ENCODE measurements around the gene PZP. TPM values are rescaled to one million over a fixed set of nuclear protein-coding genes. Genes with fewer than 3 reads are reported as not detected.
"Not testable (repeated sequence)": the region's sequence is repeated elsewhere in the genome, so short reads cannot be mapped to it uniquely, and the experiment has no call there.

PZP gene
- total RNA-seq, 1 donor from 2014 or later: 0.70 TPM

DNA sequence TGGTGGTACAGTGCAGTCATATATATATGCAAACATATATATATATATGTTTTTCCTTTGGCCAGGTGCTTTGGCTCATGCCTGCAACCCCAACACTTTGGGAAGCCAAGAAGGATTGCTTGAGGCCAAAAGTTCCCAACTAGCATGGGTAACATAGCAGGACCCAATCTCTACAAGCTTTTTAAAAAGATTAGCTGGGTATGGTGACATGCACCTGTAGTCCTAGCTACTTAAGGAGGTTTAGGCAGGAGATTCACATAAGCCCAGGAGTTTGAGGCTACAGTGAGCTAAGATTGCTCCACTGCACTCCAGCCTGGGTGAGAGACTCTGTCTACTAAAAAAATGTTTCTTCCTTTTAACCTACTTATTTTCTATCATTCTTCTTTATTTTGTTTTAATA lies 10.2 kb downstream of the PZP start:
- DNase-seq (ENCODE audit: extremely low read depth, low read depth, low spot score): no peak

- no peak for DNase-seq (ENCODE audit: extremely low read depth, low read depth, low spot score)
Observed at GRCh38 chr12:9184276-9184675, 23.9 kb downstream of the PZP start.

DNA sequence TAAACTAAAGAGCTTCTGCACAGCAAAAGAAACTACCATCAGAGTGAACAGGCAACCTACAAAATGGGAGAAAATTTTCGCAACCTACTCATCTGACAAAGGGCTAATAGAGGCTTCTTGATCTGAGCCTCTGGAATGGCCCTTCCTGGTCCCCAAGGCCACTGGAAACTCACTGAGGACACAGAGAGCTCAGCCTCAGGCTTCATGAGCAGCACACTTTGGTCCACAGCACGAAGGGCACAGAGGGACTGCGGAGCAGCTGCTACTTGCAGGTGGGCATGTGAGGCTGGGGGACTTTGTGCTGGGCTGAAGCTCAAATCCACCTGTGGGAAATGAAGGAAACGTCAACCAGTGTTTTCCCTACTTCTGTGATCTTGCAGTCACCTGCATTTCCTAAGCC lies 27.4 kb downstream of the PZP start:
- DNase-seq (ENCODE audit: extremely low read depth, low read depth, low spot score): no peak

- no peak for DNase-seq (ENCODE audit: extremely low read depth, low read depth, low spot score)
Observed at GRCh38 chr12:9179781-9180180, 28.4 kb downstream of the PZP start.

- DNase-seq (ENCODE audit: extremely low read depth, low read depth, low spot score): peak; percentile 56
Observed at GRCh38 chr12:9169979-9170634, 38.1 kb downstream of the PZP start.

- DNase-seq (ENCODE audit: extremely low read depth, low read depth, low spot score): peak; percentile 61
Observed at GRCh38 chr12:9167345-9167744, 40.9 kb downstream of the PZP start.

DNA sequence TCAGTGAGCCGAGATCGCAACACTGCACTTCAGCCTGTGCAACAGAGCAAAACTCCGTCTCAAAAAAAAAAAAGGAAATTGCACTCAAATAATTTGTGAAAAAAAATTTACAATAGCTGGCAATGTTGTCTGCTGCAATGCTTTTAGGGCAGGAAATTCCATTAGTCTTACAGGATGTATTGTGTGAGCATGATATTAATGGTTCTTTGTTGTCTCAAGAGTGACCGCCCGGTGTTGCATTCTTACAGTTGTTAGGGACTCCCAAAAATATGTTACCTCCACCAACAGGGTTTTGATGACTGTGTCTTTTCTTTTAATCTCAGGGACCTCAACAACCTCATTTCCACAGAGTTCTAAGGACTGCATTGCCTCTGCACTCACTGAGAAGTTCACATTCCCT lies 44.8 kb downstream of the PZP start:
- peak; percentile 92 for DNase-seq (ENCODE audit: extremely low read depth, low read depth, low spot score)

GRCh38 chr12:9156119-9156518 lies 52.1 kb downstream of the PZP start:
- no peak for DNase-seq (ENCODE audit: extremely low read depth, low read depth, low spot score)

DNA sequence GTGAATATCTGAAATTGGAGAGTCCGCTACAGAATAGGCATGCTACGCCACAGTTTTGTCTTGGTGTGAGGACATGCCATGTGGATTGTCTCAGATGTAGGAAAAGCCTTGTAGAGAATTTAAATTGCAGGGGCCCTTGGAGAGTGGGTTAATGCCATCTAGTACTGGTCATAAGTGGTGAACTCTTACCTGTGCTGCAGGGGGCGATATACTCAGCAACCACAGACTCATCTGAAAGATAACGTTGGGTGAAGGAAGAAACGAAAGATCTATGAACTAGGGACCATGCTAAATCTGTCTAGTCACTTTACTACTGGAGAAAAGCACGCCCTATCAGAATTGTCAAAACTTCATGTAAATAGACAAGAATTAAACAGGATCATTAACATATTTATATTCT lies 58.8 kb downstream of the PZP start:
- DNase-seq (ENCODE audit: extremely low read depth, low read depth, low spot score): no peak

GRCh38 chr12:9148926-9149325 lies 59.3 kb downstream of the PZP start:
- DNase-seq (ENCODE audit: extremely low read depth, low read depth, low spot score): peak; percentile 37

DNA sequence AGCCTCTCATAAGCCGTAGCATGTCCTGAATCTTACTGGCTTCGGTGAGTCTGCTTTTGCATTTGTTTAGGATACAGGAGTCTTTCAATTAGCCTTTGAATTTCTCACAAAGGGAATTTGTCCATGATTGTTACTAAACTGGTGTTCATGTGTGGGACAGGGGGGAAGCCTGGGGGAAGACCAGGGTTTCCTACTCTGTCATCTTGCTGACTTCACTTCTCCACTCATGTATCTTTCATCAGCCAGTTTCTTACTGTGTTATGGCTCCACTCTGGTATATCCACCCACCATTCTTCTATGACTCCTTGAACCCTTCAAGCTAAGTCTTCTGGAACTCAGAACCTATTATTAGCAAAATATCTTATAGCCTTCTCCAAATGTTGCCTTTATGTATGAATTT lies 60.7 kb downstream of the PZP start:
- DNase-seq (ENCODE audit: extremely low read depth, low read depth, low spot score): no peak

GRCh38 chr12:9144730-9145106 lies 63.5 kb downstream of the PZP start:
- no peak for DNase-seq (ENCODE audit: extremely low read depth, low read depth, low spot score)

DNA sequence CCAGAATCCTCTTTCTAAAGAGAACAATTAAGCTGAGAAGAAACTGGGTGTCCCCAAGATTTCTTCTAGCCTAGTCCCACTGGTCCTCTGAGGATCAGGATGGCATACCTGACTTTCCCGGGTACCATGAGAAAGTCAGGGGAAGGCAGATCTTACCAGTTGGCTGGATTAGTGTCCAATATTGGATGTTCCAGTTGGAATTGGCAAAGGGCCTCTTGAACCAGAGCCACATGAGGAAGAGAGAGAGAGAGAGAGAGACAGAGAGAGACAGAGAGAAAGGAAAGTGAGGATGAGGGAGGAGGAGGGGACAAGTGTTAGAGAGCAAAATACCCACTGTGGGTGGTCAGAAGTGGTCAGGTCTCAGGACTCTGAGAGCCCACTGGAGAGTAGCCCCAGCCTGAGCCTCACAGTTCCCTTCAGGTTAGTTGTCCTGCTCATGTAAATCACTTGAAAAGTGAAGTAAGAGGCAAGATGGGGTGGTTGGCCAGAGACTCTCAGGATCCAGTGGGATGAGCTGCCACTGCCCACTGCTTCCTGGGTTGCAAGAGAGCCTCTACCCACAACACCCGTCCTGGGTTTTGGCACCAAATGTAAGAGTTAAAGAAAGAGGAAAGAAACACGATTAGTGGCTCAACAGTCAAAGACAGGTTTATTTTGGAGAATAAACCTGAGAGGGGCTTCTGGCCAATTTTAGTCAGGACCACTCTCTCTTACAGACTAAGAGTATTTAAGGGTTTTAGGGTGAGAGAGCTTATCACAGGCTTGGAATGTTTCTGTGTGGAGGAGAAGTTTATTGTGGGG lies 64.1 kb downstream of the PZP start:
- DNase-seq (ENCODE audit: extremely low read depth, low read depth, low spot score): no peak

DNA sequence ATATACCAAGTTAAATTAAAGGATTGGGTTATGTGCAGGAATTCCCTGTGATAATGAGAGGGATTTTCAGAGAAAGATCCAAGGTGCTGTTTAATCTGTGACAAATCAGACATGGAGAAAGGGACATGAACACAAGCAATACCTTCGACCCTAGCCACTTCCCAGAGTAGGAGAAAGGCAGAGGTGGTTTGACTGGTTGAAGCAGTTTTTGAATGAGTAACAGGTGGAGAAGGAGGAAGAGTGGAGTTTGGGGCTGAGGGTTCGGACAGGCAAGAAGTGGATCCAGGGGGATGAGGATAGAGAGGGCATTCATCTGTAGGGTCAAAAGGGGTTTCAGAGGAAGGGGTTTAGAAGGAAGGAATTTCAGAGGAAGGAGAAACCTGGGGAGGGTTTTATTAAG lies 65.1 kb downstream of the PZP start:
- DNase-seq (ENCODE audit: extremely low read depth, low read depth, low spot score): no peak

DNA sequence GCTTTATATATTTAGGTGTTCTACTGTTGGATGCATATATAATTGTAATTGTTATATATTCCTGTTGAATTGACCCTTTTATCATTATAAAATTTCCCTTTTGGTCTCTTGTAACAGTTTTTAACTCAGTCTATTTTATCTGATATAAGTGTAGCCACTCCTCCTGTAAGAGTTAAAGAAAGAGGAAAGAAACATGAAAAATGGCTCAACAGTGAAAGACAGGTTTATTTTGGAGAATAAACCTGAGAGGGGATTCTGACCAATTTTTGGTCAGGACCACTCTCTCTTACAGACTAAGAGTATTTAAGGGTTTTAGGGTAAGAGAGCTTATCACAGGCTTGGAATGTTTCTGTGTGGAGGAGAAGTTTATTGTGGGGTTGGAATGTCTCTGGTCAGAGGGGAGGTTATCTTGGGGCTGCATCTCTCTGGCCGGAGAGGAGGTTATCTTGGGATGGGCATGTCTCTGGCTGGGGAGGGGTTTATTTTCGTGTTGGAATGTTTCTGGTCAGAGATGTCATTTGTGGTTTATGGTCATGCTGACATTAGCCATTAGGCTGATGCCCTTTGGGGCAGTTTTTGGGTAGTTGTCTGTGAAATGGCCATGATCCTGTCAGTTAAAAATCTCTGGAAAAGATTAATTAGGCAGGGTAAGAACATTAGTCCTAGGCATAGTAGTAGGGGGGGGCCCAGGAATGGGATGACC lies 68.5 kb downstream of the PZP start:
- DNase-seq (ENCODE audit: extremely low read depth, low read depth, low spot score): not testable (repeated sequence)

DNA sequence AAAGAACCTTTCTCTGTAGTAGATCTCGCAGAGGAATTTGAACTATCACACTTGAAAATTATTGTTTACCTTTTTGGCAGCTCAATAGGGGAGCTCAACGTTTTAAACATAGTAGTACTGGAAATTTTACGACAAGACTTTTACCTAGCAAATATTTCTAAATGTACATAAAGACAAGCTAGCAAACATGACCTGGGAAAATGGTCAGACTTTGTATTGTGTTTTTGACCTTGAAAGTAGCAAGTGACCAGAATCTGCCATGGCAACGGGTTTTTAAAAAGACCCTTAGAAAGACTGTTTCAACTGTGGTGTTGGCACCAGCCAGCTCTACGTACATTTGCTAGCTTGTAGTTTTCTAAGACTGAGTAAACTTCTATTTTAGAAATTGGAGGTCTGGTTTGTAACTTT lies 72.3 kb downstream of the PZP start:
- DNase-seq (ENCODE audit: extremely low read depth, low read depth, low spot score): no peak

DNA sequence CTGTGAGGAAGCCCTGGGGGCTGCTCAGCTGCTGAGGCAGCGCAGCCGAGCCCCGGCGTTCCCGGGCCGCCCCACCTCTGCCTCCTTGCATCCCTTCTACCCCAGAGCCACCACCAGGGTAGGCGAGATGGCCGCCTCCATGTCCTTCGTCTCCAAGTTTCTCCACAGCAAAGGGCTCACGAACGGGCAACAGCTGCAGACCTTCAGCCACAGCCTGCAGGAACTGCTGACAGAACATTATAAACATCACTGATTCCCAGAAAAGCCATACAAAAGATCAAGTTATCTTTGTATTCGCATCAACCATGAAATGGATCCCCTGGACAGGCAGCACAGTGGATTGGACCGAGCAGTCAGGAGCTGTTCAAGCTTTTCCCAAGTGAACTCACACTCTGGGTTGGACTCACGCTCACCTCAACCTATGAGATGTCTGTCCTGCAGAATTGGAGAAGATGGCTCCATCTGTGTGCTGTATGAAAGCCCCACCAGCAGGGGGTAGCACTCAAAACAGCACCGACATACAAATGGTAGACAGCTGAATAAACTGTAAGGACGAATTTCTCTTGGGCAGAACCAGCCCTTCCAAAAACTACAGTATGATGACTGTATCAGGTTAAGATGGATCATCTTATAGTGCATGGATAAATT lies 73.1 kb downstream of the PZP start:
- DNase-seq (ENCODE audit: extremely low read depth, low read depth, low spot score): no peak

DNA sequence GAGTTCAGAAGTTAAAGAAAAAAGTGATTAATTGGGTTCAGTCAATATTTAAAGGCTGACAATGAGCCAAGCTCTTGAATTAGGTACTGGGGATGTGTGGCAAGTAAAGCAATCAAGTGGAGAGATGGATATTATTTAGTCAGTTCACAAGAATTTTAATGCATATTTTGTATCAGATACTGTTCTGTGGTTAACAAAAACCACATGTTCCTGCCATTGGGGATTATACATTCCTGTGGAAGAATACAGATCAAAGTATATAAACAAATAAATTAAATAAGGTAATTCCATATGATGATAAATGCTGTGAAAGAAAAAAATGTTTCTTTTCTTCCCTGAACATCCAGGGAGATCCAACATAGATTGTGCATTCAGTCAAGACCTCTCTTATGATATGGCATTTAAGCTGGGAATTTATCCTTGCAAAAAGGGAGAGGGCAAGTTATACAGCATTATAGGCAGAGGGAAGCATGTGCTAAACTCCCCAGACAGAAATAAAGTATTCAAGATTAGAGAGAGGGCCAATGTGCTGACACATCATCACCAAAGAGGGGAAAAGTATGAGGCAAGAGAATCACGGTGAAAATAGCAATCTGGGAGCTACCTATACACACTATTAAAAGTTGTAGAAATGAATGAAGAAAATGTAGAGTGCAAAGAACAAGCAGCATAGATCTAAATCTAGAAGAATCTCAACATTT lies 74.8 kb downstream of the PZP start:
- no peak for DNase-seq (ENCODE audit: extremely low read depth, low read depth, low spot score)

- no peak for DNase-seq (ENCODE audit: extremely low read depth, low read depth, low spot score)
Observed at GRCh38 chr12:9132008-9132535, 76.1 kb downstream of the PZP start.

DNA sequence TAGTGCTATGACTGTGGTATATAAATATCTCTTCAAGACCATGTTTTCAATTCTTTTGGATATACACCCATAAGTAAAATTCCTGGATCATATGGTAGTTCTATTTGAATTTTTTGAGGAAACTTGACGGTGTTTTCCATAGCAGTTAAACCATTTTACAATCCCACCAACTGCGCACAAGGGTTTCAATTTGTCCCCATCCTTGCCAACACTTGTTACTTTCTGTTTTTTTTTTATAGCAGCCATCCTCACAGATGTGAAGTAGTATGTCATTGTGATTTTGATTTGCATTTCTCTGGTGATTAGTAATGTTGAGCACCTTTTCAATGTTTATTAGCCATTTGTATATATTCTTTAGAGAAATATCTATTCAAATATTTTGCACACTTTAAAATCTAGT lies 78.0 kb downstream of the PZP start:
- no peak for DNase-seq (ENCODE audit: extremely low read depth, low read depth, low spot score)
